Right hindlimb (tissue), 1 donor: ENCODE data around the gene CXXC5.
"Not testable (repeated sequence)": the region's sequence is repeated elsewhere in the genome, so short reads cannot be mapped to it uniquely, and the experiment has no call there.

Experiments
- DNase-seq: peaks from one replicate; pipeline ENCODE4 v3.0.0-alpha.2; 2018

CXXC5 gene

GRCh38 chr5:139648205-139649081 lies at the start of gene CXXC5:
Gene CXXC5, plus strand, starts transcription at chr5:139648349. Its CDS starts 32,175 bp downstream, at chr5:139680524.
- DNase-seq, result peak; percentile 92

DNA sequence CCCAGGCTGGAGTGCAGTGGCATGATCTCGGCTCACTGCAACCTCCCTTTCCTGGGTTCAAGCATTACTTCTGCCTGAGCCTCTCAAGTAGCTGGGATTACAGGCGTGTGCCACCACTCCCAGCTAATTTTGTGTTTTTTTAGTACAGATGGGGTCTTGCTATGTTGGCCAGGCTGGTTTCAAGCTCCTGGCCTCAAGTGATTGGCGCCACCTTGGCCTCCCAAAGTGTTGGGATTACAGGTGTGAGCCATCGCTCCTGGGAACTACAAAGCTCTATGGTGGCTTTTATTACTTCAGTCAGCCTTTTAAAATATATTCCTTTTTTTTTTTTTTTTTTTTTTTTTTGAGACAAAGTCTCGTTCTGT lies 49.6 kb upstream of the CXXC5 start:
- DNase-seq, result not testable (repeated sequence)

- DNase-seq, result no peak
Measured at GRCh38 chr5:139600336-139600949, 47.7 kb upstream of the CXXC5 start.

DNA sequence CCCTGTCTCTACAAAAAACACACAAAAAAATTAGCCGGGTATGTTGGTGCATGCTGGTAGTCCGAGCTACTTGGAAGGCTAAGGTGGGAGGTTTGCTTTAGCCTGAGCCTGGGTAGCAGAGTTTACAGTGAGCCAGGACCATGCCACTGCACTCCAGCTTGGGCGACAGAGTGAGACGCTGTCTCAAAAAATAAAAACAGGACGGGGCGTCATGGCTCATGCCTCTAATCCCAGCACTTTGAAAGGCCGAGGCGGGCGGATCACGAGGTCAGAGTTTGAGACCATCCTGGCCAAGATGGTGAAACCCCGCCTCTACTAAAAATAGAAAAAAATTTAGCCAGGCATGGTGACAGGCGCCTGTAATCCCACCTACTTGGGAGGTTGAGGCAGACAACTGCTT lies 46.7 kb upstream of the CXXC5 start:
- DNase-seq, result no peak

DNA sequence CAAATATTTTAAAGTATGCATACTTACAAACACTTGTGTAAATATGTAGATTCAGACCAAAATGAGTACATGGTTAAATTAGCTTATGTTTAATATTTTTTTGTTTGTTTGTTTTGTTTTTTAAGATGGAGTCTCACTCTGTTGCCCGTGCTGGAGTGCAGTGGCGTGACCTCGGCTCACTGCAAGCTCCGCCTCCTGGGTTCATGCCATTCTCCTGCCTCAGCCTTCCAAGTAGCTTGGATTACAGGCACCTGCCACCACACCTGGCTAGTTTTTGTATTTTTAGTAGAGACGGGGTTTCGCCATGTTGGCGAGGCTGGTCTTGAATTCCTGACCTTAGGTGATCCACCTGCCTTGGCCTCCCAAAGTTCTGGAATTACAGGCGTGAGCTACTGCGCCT lies 46.2 kb upstream of the CXXC5 start:
- DNase-seq, result not testable (repeated sequence)

- no peak for DNase-seq
Measured at GRCh38 chr5:139605887-139606286, 42.3 kb upstream of the CXXC5 start.

GRCh38 chr5:139611703-139612584 lies 36.2 kb upstream of the CXXC5 start:
- DNase-seq, result no peak

DNA sequence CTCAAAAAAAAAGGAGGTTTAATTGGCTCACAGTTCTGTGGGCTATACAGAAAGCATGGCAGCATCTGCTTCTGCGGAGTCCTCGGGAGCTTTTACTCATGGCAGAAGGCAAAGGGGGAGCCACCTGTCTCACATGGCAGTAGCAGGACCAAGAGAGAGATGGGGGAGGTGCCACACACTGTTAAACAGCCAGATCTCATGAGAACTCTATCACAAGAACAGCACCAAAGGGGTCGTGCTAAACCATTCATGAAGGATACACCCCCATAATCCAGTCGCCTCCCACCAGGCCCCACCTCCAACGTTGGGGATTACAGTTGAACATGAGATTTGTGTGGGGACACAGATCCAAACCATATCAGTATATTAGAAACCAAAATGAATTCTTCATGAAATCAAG lies 28.3 kb upstream of the CXXC5 start:
- no peak for DNase-seq

DNA sequence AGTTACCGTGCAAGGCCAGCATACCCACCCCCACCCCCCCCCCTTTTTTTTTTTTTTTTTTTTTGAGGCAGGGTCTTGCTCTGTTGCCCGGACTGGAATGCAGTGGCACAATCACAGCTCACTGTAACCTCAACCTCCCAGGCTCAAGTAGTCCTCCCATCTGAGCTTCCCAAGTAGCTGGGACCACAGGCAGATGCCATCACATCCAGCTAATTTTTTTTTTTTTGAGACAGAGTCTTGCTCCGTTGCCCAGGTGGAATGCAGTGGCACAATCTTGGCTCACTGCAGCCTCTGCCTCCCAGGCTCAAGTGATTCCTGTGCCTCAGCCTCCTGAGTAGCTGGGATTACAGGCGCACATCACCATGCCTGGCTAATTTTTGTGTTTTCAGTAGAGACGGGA lies 22.8 kb upstream of the CXXC5 start:
- not testable (repeated sequence) for DNase-seq

GRCh38 chr5:139630855-139631254 lies 17.3 kb upstream of the CXXC5 start:
- DNase-seq, result no peak

- DNase-seq, result no peak
Measured at GRCh38 chr5:139631520-139632165, 16.5 kb upstream of the CXXC5 start.

DNA sequence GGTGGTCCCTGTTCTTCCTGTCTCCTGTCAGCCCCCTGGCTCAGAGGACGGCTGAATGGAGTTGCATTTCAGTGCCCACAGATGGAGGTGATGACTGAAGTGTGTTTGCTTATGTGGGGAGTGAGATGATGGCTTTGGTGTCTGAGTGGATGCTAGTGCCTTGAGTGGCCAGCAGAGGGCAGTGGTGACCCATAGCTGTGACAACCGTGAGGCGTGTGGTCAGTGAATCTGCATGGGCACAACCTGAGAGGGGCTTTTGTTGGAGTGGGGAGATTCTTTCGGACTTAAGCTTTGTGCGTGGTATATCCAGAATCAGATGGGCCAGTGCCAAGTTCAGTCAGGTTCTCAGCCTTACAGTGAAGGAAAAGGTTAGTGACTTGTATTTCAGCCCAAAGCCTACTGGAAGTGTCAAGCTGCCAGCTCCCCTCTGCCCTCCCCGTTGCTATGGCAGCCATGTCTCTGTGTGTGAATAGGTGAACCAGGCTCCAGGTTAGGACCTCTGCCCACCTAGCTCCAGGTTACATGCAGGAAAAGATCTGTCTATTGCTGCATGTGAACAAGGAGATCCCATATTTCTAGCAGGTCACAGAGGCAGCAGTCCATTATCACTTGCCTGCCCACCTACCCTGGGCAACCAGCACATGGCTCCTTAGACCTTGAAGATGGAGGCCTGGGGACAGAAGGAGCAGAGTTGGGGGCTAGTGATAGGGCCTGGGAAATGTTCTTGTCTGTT lies 14.7 kb upstream of the CXXC5 start:
- DNase-seq, result peak; percentile 80

GRCh38 chr5:139634028-139634325 lies 14.2 kb upstream of the CXXC5 start:
- no peak for DNase-seq

- DNase-seq, result no peak
Measured at GRCh38 chr5:139634541-139634940, 13.6 kb upstream of the CXXC5 start.

DNA sequence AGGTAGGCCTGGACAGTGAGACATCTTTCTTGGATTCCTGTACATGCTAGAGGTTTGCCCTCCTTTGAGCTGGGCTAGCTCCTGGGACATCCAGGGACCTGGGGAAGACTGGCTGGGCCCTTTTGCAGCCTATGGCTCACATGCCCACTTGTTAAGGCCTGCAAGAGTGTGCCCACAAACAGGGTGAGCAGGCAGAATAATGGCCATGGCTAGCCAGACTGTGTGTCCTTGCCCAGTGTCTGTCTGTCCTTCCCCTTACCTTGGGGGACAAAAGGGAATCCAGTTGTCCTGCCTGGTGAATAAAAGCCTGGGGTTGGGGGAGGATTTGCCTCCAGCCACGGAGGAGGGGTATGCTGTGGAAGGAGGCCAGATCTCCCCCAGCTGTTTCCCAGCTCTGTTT lies 13.0 kb upstream of the CXXC5 start:
- DNase-seq, result no peak

DNA sequence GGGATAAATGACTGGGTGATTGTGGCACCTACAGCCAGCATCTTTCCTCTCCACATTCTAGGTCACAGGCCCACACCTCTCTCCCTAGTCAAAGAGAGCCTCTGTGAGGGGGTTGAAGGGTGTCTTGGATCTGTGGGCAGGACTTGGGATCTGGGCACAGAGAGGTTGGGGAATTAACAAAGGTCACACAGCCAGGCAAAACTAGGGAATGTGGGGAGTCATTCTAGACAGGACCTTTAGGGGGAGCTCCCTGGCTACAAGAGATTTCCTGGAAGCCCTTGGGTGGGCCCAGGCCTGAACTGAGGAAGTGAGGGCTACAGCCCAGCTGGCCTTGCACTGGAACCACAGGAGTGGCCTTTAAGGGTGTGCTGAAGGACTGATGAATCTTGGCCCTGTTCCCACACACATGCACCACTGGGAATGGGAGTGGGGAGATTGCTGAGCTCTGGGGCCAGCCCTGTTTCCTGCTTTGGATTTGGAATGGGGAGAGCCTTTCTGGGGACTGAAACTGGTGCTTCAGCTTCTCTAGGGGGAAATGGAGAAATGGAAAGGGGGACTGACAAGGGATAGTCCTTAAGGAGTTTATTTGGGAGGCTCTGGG lies 12.4 kb upstream of the CXXC5 start:
- peak; percentile 87 for DNase-seq

- peak; percentile 45 for DNase-seq
Measured at GRCh38 chr5:139636207-139636792, 11.8 kb upstream of the CXXC5 start.

DNA sequence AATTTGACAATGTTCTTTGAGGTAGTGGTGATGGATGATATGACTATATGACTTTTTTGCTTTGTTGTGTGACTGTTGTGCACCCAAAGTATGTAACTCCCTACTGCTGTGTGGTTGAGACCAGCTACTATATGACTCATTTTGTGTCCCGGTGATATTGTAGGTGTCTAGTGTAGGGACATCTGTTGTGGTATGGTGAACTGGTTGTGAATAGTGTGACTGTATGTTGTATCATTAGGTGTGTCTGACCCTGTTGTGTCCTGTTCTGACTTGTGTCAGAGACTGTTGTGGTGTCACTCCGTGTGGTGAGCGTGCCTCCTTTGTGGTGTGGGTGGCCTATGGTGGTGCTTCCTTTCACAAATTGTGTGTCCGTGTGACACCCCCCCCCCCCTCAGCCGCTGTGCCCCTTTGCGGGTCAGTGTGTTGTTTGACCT lies 11.2 kb upstream of the CXXC5 start:
- no peak for DNase-seq

- DNase-seq, result peak; percentile 93
Measured at GRCh38 chr5:139637438-139638089, 10.6 kb upstream of the CXXC5 start.

DNA sequence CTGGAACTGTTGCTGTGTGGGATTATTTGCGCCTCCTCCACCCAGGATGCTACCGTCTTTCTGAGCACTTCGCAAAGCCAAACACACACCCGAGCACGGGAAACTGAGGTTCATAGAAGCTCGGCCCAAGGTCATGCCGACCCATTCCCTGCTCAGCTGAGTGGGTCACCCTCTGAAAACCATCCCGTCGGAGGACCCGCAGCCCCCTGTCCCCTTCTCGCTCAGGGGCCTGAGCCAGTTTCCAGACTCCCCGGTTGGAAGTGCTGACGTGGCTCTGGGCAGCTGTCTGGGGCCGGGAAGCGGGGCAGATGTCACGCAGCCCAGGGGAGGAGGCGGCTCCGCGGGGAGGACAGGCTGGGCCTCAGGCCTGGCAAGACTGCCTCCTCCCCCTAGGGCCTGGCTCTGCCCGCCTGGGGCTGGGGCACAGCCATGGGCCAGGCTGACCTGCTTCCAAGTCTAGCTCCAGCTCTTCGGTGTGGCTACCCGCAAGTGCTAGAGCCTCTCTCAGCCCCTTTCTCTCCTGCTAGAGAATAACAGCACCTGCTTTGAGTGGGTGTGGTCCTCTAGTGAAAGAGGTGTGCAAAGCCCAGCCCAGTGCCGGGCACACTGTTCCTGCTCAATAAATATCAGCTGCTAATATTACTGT lies 9.9 kb upstream of the CXXC5 start:
- peak; percentile 86 for DNase-seq
